ENCODE measurements around the gene CSRNP2.

The CSRNP2 gene

GRCh38 chr12:51012570-51013236 is 70.7 kb downstream of the CSRNP2 start:
- DNase-seq (ENCODE audit: low read depth, low spot score): no peak
- no peak overlapping the region for H3K4me3 ChIP-seq (ENCODE audit: low read length)

GRCh38 chr12:51011955-51012354 is 71.4 kb downstream of the CSRNP2 start:
- no peak overlapping the region for H3K4me3 ChIP-seq (ENCODE audit: low read length)
- DNase-seq (ENCODE audit: low read depth, low spot score): no peak
